IgD-negative memory B cell (primary cell): ENCODE measurements around the gene CCDC57. TPM values are rescaled to one million over a fixed set of nuclear protein-coding genes. Genes with fewer than 3 reads are reported as not detected.

ENCODE experiments used
- H3K27ac Mint-ChIP-seq, 3 donors: one replicate each; pipeline ENCODE4 v1.8.0; 2020 to 2022; ENCODE audit warnings: mild to moderate bottlenecking in 3 of 3, mixed read lengths in 3 of 3, moderate library complexity in 1 of 3
- H3K27me3 Mint-ChIP-seq: one replicate; pipeline ENCODE4 v1.8.0; 2021; ENCODE audit warnings: mixed read lengths
- H3K36me3 Mint-ChIP-seq: one replicate; pipeline ENCODE4 v1.8.0; 2020; ENCODE audit warnings: mild to moderate bottlenecking, mixed read lengths
- H3K4me1 Mint-ChIP-seq, 3 donors: one replicate each; pipeline ENCODE4 v1.8.0; 2020 to 2022; ENCODE audit warnings: mixed read lengths in 3 of 3, mild to moderate bottlenecking in 1 of 3
- H3K4me3 Mint-ChIP-seq, 4 donors: one replicate each; pipeline ENCODE4 v1.8.0; 2020 to 2022; ENCODE audit warnings: mild to moderate bottlenecking in 4 of 4, mixed read lengths in 4 of 4, moderate library complexity in 3 of 4
- H3K9me3 Mint-ChIP-seq, 3 donors: one replicate each; pipeline ENCODE4 v1.8.0; 2020 to 2021; ENCODE audit warnings: mixed read lengths in 3 of 3, mild to moderate bottlenecking in 1 of 3
- polyA plus RNA-seq: library from polyadenylated mRNA; unstranded; fragments of 300-500 nt; fragmentation: Illumina TruSeq; gene quantifications from one replicate; pipeline ENCODE4 v1.2.3, GENCODE V29; 2021

CCDC57 gene
- polyA plus RNA-seq, 1 donor from 2014 or later = 34.1 TPM

DNA sequence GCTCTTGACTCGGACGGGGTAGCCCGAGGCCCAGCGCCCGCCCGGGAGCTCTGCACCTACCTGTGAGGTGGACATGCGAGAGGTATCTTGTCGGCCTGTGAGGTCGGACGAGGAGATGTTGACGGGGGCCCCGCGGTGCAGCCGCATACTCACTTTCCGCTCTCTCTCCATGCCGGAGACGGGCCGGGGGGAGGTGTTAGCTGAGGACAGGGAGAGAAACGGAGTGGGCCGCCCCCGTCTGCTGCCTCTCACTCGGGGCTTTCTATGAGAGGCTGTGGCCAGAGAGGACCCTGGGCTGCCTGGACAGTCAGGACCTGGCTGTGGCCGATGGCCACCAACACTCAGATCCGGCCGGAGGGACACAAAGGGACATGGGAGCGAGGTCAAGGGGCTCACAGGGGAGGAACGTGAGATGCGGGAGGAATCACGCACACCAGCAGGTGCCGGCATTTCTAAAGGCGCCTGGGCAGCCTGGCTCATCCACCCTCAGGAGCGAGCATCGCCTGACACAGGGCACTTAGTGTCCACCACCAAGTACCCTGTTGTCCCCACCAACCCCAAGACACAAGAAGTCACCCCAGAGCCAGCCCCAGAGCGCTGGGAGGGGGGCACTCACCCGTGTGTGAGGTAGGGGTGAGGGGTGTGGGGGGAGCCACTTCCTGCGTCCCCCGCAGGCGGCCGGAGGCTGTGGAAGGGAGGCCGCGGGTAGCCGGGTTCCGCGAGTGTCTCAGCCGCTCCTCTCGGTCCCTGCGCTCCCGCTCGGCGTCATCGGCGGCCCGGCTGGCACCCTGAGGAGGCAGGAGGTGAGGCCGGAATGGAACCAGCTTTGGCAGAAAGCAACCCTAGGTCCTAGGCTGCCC, 36.4 kb upstream of the CCDC57 start:
- Mint-ChIP-seq H3K27me3 (no peaks in the 10 kb centered on the region), H3K4me1 (peaks cover 6 to 18% (median 9%) of the 10 kb centered on the region in 3 donors), H3K27ac (peak overlapping the region in 2 of 3 donors; percentile 35 to 81), H3K4me3 (no peak overlapping the region), H3K36me3 (peaks cover 8% of the 10 kb centered on the region), H3K9me3 (no peaks in the 10 kb centered on the region)

DNA sequence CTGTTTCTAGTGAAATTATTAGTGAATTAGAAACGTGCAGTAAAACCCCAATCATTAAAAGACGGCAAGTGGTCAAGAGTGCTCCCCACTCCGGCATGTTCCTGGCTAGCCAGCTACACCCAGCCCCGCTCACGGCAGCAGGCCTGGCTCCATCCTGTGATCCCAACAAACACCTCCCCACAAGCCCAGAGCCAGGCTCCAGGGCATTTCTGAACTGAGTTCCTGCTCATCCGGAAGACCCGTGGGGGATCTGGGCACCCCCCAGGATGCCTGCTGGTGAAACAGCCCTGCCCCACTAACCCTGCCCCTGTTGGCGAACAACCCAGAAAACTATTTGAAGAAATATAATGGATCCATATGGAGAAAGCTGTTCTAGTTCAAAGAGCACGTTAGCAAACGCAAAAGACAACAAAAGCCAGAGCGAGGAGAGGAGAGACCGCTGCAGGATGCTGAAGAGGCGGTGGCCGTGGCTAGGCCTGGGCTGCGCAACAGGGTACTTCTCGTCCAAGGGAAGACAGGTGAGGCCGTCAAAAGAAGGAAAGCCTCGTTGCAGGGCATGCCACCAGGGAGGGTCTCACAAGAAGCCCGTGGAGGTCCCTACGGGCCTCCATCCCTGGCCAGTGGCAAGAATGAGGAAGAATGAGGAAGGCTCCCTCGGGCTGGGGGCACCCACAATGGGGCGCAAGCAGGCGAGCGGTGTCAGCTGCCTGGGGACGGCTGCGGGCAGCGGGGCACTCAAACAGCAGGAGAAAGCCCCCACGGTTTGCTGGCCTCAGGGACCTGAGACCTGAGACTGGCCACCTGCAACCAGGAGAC, 35.4 kb upstream of the CCDC57 start:
- Mint-ChIP-seq H3K4me1 (peaks cover 6 to 18% (median 10%) of the 10 kb centered on the region in 3 donors), H3K9me3 (no peaks in the 10 kb centered on the region), H3K27me3 (no peaks in the 10 kb centered on the region), H3K27ac (peak overlapping the region; percentile 4 to 57 (median 35)), H3K36me3 (peaks cover 8% of the 10 kb centered on the region), H3K4me3 (no peak overlapping the region)

DNA sequence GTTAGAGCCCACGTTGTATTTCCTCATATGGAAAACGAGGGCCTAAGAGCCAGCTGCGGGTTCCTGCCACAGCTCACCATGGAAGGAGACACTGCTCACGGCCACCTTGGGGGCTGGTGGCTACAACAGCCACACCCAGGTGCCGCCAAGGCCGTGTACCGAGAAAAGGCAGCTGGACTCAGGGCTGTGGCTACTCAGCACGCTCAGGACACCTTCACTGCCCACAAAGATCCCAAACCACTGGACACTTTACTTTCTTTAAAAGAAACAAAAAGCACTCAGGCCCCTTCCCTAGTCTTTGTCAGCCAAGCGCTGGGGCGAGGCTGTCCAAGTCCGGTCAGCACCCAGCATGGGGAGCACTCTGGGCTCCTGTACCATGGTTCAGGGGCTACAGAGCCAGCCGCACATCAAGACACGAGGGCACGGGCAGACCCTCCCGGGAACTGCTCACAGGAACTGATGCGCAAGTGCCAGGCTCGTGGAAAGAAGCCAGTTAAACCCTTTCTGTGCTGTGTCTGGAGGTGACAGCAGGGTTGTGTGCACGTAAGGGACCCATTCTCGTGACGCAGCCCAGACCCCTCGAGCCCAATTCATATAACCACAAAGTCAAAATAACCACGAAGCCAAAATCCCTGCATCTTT, 34.7 kb upstream of the CCDC57 start:
- H3K4me1 Mint-ChIP-seq = peaks cover 6 to 20% (median 10%) of the 10 kb centered on the region in 3 donors
- H3K9me3 Mint-ChIP-seq = no peaks in the 10 kb centered on the region
- peak overlapping the region in 1 of 4 donors; percentile 76 for H3K4me3 Mint-ChIP-seq
- no peaks in the 10 kb centered on the region for H3K27me3 Mint-ChIP-seq
- H3K36me3 Mint-ChIP-seq = peaks cover 7% of the 10 kb centered on the region
- H3K27ac Mint-ChIP-seq = peak overlapping the region in 1 of 3 donors; percentile 31

DNA sequence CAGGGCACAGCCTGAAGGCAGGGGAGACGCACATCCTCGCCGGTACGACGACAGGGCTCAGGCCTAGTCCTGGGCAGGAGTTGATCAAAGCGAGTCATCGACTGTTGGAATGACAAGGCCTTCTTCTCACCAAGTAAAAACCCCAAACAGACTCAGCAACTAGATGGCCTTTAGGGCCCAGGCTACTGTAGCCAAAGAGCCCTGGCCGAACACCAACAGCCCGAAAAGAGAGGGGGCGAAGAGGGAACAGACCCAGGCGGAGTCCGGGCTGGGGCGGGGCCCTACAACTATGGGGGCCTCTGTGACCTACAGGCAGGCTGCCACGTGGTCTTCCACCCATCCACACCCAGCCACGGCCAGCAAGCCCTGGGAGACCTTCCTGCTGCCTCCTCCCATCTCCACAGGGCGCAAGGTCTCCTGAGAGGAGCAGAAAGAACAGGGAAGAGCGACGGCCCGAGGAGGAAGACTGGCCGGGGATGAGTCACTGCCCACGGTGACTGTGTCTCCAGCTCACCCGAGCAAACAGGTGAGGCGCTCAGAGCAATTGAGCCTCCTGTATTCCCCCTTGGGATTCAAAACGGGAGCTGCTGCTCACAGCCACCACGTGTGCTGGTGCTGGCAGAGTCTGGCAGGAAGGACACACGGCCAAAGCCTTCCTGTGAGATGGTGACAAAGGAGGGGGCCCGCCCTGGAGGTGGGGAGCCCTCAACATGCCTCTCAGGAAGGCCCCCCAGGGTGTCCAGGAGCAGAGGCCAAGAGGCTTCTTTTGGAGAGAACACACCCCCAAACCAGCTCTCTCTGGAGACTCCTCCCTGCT, 33.9 kb upstream of the CCDC57 start:
- no peaks in the 10 kb centered on the region for H3K9me3 Mint-ChIP-seq
- H3K4me3 Mint-ChIP-seq = peak overlapping the region in 1 of 4 donors; percentile 76
- H3K36me3 Mint-ChIP-seq = peaks cover 5% of the 10 kb centered on the region
- H3K27ac Mint-ChIP-seq = peak overlapping the region; percentile 31 to 70 (median 67)
- H3K27me3 Mint-ChIP-seq = no peaks in the 10 kb centered on the region
- peaks cover 8 to 22% (median 10%) of the 10 kb centered on the region in 3 donors for H3K4me1 Mint-ChIP-seq

DNA sequence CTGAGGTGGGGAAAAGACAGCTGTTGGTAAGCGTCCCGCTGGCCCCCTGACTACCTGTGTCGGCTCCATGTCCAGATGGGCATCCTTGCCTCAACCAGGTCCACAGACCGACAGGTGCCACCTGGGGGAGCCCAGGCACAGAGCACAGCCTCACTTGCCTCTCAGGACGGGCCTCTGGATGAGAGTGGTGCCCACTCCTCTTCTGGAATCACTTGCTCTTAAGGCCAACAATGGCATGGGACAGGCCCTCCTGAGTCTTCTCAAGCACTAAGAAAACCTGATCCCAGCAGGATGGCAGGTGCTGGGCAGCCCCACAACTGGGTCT, 33.4 kb upstream of the CCDC57 start:
- Mint-ChIP-seq H3K27ac (peak overlapping the region in 2 of 3 donors; percentile 67 to 70), H3K4me1 (peaks cover 10 to 27% (median 11%) of the 10 kb centered on the region in 3 donors), H3K9me3 (no peaks in the 10 kb centered on the region), H3K27me3 (no peaks in the 10 kb centered on the region), H3K4me3 (no peak overlapping the region), H3K36me3 (peaks cover 3% of the 10 kb centered on the region)

DNA sequence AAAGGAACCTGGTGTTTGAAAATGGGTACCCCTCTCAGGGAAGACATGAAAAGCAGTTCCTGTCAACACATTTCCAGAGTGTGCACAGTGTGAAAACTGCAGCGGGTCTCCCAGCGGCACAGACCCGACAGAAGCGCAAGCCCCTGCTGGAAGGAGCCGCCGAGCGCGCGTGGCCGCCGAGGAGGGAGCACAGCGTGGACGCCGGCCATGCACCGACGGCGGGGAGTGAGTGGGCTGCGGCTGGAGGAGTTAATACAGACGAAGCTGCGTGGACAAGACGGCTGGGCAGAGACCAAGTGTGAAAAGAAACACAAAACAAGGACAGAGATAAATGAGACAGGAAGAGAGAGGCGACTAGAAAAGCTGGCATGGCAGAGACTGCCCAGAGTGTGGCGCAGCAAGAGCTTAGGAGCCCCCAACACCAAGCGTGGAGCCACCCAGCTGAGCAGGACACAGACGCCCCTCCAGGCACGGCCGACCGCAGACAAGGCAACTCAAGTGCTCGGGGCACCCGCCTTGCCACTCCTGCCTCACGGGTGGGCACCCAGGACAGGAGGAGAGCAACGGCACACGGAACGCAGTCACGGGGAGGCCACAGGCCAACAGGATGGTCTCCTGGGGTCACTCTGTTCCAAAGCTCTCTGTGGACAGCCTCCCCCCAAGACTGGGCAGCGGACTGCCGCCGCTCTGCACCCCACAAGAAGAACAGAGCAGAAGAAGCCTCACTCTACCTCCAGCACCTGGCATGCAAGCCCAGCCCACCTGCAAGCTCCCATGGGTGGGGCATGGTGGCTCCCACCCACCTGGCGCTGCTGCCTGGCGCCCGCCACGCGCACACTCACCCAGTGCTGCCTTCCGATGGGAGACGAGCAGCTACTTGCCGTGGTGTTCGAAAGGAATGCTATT, 32.7 kb upstream of the CCDC57 start:
- H3K36me3 Mint-ChIP-seq = peaks cover 2% of the 10 kb centered on the region
- peak overlapping the region in 1 of 3 donors; percentile 67 for H3K27ac Mint-ChIP-seq
- H3K4me1 Mint-ChIP-seq = peaks cover 10 to 30% (median 11%) of the 10 kb centered on the region in 3 donors
- no peaks in the 10 kb centered on the region for H3K27me3 Mint-ChIP-seq
- no peaks in the 10 kb centered on the region for H3K9me3 Mint-ChIP-seq
- H3K4me3 Mint-ChIP-seq = no peak overlapping the region

DNA sequence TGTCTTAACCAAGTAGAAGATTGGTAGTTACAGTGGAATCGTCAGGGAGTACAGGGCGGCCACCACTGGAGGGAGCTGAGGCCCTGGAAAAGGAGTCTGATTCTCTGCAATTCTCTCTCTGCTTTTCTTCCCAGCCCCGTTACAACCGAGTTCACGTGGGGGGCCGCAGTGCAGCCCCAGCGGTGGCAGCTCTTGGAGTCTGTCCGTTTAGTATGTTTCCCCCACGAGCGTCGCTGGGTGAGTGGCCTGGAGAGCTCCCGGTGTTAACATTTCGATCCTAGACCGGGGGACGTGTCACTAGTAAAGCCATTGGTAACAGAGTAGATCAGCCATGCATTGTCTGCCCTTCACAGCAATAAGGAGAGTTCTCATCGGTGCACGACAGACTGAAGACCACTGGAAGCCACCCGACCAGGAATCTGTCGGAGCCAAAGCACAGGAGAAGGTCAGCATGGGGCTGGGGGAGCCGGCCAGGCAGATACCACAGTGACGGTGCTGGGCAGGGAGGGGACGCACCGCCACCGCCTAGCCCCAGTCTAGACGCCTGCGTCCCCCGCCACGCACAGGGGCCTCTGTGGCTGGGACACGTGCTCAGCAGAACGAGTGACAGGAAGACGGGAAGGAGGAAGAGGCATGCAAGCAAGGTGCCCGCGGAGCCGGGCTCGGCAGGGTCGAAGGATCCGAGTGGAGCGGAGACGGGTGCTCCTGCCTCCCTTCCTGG, 31.9 kb upstream of the CCDC57 start:
- H3K4me3 Mint-ChIP-seq = peak overlapping the region in 2 of 4 donors; percentile 21 to 29
- peak overlapping the region; percentile 8 to 87 (median 23) for H3K27ac Mint-ChIP-seq
- peaks cover 2% of the 10 kb centered on the region for H3K36me3 Mint-ChIP-seq
- H3K9me3 Mint-ChIP-seq = no peaks in the 10 kb centered on the region
- H3K4me1 Mint-ChIP-seq = peaks cover 10 to 30% (median 13%) of the 10 kb centered on the region in 3 donors
- H3K27me3 Mint-ChIP-seq = no peaks in the 10 kb centered on the region

DNA sequence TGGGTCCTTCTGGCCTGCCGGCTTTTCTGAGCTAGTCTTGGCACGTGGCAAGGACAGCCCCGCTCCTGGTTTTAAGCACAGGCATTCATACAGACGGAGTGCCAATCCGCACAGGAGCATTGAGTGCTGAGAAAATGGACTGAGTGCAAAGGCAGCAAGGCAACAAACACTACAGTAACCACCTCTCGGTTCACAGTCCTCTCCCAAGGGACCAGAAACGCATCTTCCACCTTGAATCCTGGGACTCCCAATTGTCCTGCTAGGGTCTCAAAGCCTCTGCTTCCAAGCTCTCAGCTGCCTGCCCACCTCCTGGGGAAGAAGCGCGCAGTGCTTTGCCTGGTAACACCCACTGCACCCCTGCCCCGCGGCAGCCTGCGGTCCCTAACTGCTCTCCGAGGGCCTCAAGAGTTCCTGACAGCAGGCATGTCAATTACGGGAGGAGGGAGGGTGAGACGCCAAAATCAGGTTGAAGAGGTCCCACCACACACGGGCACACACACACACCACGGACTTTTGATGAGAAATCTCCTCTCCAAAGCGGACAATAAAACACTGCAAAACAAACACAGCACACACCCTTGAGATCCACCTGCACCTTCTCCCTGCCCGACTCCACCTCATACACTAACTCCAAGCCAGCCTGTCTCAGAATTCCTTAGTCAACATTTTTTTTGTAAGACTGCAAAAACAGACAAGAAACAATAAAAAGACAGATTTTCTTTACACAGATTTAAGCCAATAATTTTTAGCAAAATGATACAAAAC, 31.2 kb upstream of the CCDC57 start:
- Mint-ChIP-seq H3K36me3 (peaks cover 2% of the 10 kb centered on the region), H3K4me1 (peaks cover 11 to 34% (median 17%) of the 10 kb centered on the region in 3 donors), H3K27ac (peak overlapping the region in 2 of 3 donors; percentile 8 to 87), H3K9me3 (no peaks in the 10 kb centered on the region), H3K4me3 (peak overlapping the region in 1 of 4 donors; percentile 21), H3K27me3 (no peaks in the 10 kb centered on the region)

DNA sequence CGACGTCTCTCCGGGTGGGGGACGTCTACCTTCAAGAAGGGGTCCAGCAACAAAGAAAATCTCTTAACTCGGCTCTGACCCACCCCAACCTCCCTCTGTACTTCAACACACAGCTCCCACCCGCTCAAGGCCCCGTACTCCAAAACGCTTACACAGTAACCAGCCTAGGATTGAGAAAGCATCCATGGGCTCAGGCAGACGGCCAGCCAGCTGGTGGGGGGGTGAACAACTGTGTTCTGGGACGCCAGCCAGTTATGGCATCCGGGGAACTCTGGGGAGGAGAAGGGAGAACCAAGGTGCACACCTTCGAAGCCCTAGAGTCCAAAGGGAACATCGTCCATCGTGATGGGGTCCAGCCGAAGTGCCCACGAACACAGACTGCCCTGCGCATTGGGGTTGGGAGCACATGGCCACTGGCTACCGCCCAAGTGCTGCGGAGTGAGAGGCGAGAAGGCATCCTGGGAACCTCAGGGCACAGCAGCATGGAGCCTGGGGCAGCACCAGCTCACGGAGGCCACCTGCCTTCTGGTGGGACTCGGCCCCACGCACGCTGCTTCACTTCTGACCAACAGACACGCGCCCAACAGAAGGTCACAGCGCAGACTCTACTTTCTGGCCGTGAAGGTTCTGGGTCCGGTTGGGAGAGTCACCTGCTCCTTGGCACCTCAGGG, 30.5 kb upstream of the CCDC57 start:
- Mint-ChIP-seq H3K27me3 (no peaks in the 10 kb centered on the region), H3K4me1 (peaks cover 15 to 37% (median 20%) of the 10 kb centered on the region in 3 donors), H3K36me3 (peaks cover 2% of the 10 kb centered on the region), H3K4me3 (peak overlapping the region in 1 of 4 donors; percentile 47), H3K27ac (peak overlapping the region in 1 of 3 donors; percentile 73), H3K9me3 (no peaks in the 10 kb centered on the region)

DNA sequence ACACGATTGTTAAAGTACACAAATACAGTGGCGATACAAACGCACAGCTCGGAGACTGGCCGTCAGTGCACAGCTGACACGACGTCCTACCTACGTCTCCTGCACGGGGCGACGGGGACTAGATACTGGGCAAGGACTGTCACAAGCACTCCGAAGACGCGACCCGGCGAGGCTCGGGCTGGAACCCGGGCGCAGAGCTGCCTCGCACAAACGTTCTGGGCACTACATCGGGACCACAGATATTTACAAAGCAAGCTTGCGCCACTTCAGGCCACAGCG, 30.0 kb upstream of the CCDC57 start:
- H3K4me1 Mint-ChIP-seq = peaks cover 15 to 36% (median 16%) of the 10 kb centered on the region in 3 donors
- H3K4me3 Mint-ChIP-seq = peak overlapping the region in 1 of 4 donors; percentile 47
- no peaks in the 10 kb centered on the region for H3K9me3 Mint-ChIP-seq
- H3K27me3 Mint-ChIP-seq = no peaks in the 10 kb centered on the region
- peaks cover 2% of the 10 kb centered on the region for H3K36me3 Mint-ChIP-seq
- H3K27ac Mint-ChIP-seq = peak overlapping the region in 2 of 3 donors; percentile 67 to 73

DNA sequence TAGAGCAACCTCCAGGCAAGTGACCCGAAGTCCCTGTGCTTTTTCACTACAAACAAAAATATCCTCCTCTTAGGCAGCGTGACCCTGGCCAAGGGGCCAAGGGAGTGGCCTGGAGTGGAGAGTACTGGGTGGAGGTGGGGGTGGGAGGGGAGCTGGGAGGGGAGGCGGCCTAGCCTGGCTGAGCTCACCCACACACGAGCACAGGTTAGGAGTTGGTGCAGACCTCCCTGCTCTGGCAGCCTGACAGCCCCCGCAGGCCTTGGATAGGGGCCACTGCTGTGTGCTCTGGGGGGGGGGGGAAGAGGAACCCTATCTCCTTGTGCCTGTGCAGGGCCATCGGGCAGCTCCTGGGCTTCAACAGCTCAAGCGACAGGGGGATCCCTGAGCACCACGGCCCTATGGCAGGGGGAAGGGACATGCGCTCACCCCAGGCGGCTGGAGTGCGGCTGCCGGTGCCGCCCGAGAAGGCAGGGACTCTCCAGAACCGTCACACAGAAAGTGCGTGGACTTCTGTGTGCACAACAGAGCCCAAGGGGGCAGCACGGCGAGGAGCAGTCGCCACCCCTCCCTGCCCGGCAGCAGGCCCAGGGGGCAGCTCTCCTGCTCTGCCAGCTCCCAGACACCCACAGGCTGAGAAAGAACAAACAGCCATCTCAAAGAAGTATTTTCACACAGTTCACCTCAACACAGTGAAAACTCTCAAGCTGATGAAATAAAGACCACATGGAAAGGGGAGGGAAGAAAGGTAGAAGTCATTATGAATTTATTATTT, 29.5 kb upstream of the CCDC57 start:
- H3K4me1 Mint-ChIP-seq = peaks cover 12 to 33% (median 14%) of the 10 kb centered on the region in 3 donors
- H3K4me3 Mint-ChIP-seq = peak overlapping the region in 2 of 4 donors; percentile 39 to 71
- peaks cover 4% of the 10 kb centered on the region for H3K36me3 Mint-ChIP-seq
- H3K9me3 Mint-ChIP-seq = no peaks in the 10 kb centered on the region
- H3K27me3 Mint-ChIP-seq = no peaks in the 10 kb centered on the region
- H3K27ac Mint-ChIP-seq = peak overlapping the region in 2 of 3 donors; percentile 73
